C4-2B (cell line): ENCODE results near the gene NECTIN1.

ENCODE experiments used
- H3K27ac ChIP-seq: fragments of 450-650 bp; 2 replicates; pipeline ENCODE4 v1.5.1; 2017
- ZFX ChIP-seq: fragments of 450-650 bp; IDR thresholded peaks from 2 replicates; pipeline ENCODE4 v1.6.1; 2017
- TF ChIP-seq, protein P1 (sequence below): fragments of 450-650 bp; conservative IDR thresholded peaks from 2 replicates; pipeline ENCODE4 v1.5.1; 2017; ENCODE audit warnings: mild to moderate bottlenecking

NECTIN1 gene

DNA sequence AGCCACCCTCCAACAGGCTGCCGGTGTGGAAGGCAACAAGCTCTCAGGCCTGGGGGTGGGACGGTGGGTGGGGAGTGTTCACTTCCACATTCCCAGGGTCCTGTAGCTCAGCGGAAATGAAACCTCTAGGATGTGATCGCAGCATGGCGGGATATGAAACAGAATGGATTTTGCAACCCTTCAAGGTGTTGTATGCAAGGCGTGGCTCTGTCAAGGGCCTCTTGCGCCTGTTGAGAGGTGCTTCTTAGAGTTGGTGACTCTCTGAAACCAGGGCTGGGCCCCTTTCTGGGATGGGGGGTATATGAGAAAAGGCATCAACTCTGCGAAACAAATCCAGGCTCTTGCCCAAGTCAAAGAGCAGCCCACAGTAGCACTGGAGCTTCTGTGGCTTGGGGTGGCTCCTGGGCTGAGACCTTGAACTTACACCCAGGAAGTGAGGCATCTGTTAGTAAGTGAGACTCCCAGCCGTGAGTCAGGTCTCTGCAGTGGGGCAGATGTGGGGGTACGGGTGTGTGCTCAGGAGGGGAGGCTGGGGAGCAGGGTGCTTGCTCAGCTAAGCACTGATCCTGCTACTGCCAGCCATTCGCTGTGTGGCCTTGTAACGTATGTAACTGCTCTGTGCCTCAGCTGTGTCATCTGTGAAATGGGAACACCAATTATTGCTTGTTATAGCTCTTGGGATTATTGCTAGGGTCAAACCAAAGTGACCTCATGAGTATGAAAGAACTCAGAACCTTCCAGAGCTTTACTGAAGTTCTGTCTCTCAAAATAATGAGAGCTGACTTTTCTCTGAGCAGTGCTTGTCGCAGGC is 28.3 kb downstream of the NECTIN1 start:
- TF ChIP-seq, protein P1, sequence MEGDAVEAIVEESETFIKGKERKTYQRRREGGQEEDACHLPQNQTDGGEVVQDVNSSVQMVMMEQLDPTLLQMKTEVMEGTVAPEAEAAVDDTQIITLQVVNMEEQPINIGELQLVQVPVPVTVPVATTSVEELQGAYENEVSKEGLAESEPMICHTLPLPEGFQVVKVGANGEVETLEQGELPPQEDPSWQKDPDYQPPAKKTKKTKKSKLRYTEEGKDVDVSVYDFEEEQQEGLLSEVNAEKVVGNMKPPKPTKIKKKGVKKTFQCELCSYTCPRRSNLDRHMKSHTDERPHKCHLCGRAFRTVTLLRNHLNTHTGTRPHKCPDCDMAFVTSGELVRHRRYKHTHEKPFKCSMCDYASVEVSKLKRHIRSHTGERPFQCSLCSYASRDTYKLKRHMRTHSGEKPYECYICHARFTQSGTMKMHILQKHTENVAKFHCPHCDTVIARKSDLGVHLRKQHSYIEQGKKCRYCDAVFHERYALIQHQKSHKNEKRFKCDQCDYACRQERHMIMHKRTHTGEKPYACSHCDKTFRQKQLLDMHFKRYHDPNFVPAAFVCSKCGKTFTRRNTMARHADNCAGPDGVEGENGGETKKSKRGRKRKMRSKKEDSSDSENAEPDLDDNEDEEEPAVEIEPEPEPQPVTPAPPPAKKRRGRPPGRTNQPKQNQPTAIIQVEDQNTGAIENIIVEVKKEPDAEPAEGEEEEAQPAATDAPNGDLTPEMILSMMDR, result no peak
- no peak for TF ChIP-seq ZFX
- no peak overlapping the region for H3K27ac ChIP-seq

DNA sequence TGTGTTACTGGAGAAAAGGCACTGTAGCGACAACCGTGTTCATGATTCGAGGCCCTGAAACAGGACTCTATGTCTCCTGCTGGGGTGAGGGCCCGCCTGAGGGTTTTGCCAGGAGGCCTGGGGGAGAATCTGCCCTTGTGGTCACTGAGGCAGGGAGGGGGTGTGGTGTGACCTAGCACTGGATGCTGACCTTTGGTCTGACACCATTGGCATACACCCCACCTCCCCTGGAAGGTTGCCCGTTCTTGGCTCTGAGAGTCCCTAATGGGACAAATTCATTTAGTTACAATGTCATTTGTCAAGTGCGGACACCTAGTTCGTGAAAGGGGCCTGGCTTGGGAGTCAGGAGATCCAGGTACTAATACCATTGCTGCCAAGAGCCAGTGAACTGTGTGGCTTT is 29.0 kb downstream of the NECTIN1 start:
- H3K27ac ChIP-seq, result no peak overlapping the region
- TF ChIP-seq, protein P1, result no peak
- TF ChIP-seq ZFX, result no peak

DNA sequence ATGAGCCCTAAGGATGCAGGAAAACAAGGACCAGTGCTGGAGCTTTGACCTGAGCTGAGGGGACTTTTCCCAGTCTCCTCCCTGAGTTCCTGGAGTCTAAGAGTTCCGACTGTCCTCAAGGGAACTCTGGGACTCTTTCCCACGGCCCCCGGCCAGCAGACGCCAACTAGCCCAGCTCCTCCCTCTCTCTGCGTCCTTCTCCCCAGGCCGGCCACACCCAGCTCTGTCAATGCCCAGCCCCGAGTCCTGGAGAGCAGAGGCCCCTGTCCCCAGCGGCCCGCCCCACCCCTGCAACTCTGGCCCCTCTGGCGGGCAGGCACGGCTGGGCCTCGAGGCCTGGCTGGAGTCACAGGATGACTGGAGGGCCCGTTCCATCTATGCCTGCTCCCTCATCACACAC is 29.8 kb downstream of the NECTIN1 start:
- no peak overlapping the region for H3K27ac ChIP-seq
- TF ChIP-seq ZFX, result no peak
- TF ChIP-seq, protein P1, result no peak

DNA sequence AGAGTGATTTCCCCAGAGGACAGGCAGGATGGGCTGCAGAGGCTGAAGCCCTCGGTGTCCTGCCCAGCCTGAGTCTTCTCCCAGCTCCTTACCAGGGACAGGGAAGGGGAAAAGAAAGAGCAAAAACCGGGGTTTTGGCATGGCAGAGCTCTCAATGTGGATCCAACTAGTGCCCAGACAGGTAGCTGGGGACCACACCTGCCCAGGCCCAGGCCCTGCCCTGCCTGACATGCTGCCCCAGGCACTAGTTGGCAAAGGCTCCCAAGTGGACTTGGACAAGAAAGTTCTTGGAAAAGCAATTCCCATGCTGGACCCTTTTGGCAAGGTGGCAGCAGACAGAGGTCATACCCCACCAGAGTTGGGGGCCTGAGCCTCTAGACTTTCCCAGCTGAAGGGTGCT is 31.1 kb downstream of the NECTIN1 start:
- no peak overlapping the region for H3K27ac ChIP-seq
- no peak for TF ChIP-seq ZFX
- TF ChIP-seq, protein P1, result no peak

DNA sequence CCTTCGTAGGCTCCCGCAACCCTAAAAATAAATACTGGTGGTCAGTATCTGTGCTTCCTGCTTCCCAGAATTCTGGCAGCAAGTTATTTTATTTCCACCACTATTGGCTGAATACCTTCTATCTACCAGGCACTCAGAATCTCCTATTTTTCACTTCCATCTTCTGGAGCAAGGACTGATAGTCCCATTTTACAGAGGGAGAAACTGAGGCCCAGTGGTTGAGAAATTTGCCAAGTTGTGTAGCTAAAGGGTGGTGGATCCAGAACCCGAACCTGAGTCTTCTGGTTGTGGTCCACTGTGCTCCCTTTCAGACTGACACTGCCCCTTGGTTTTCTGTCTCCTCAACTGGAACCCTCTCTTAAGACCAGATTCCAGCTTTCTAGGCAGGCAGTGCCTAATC is 31.6 kb downstream of the NECTIN1 start:
- no peak overlapping the region for H3K27ac ChIP-seq
- TF ChIP-seq ZFX, result no peak
- TF ChIP-seq, protein P1, result no peak

DNA sequence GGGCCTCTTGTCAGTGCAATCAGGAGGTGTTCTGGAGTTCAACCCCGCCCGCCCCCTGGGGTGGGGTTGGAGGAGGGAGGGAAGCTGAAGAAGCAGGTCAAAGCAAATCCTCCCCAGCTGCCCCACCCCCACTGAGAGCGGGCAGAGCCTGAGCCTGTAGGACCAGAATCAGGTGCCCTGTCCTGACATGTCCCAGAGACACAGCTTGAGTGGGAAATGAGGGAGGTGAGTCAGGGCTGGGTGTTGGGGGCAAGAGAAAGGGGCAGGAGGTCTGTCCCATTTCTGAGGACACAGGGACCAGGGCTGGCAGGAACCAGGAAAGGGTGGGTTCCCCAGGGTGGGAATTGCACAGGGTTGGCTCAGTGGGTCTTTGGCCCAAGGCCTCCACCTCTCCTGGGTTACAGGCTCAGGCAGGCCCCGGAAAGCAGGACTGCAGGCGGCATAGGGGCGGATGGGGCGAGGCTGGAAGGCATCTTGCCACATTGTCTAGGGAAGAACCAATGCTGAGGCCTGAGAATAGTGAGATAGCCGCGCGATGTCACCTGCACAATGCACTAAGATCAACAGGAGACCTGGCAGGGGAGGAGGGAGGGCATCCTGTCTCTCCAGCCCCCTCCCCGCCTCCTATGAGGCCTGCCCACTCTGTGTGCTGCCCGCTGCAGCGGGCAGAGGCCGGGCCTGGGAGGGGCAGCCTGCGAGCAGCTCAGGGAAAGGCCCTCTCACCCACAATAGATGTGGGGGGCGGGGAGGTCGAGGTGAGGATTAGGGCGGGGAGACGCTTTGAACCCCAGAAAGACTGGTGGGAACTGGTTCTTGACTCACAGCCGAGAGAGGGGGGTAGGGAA is 32.4 kb downstream of the NECTIN1 start:
- H3K27ac ChIP-seq, result peak overlapping the region; percentile 41
- TF ChIP-seq, protein P1, result no peak
- no peak for TF ChIP-seq ZFX

DNA sequence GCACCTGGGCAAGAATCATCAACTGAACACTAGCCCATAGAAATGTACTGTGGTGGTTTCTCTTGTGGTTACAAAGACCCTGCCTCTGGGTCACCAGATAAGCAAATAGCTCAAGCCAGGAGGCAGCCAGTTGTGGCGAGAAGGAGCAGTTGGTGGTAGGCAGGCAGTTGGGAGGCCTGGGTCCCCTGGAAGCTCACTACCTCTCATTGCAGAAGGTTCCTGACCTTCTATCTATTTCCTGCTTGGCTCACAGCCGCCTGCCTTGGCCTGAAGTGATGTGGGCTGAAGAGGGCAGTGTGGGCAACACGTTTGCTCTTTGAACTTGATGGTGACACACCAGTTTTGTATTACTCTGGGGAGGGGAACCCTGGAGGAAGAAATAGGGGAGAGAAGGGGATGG is 34.7 kb downstream of the NECTIN1 start:
- no peak for TF ChIP-seq ZFX
- TF ChIP-seq, protein P1, result no peak
- H3K27ac ChIP-seq, result peak overlapping the region; percentile 12
